Measurements from ENCODE around the gene TPCN1.

DNA sequence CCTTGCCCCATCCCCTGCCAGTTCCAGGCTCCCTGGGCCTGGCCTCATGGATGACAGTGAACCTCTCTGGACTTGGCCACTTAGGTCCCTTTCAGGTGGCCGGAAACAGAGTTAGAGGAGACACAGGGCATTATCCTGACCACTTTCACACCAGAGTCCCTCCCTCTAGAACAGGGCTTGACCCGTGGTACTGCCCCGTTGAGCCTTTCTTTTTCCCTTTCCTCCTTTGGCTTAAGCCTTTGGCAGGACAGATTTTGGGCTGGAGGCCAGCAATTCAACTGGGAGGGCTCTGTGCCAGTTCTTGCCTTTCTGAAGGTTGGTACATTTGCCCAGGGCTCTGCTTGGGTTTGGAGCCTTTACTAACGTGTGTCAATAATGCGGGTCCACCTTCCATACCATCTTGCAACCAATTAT lies 22.8 kb downstream of the TPCN1 start:
- TF ChIP-seq CTCF (IDR thresholded peaks at IDR 0.05) (no peak), POLR2A (IDR thresholded peaks at IDR 0.05) (no peak)
